Liver (tissue), 9 donors: ENCODE measurements around the gene CACNA1B. TPM values are rescaled to one million over a fixed set of nuclear protein-coding genes. Genes with fewer than 3 reads are reported as not detected.

Experiments used
- DNase-seq: peaks from one replicate; pipeline ENCODE4 v3.0.0-alpha.2; 2017; ENCODE audit warnings: low spot score
- H3K27ac ChIP-seq, 2 donors: one replicate each; pipeline ENCODE4 v1.7.0; 2013; ENCODE audit warnings: inconsistent platforms in 2 of 2, low read length in 2 of 2, control low read depth in 1 of 2, low read depth in 1 of 2, mild to moderate bottlenecking in 1 of 2
- H3K27me3 ChIP-seq, 4 donors: one replicate each; pipeline versions ENCODE4 v1.6.1 to v1.7.0; 2013; ENCODE audit warnings: low read length in 3 of 4, inconsistent platforms in 1 of 4, mild to moderate bottlenecking in 1 of 4, moderate library complexity in 1 of 4; ENCODE audit not compliant: control insufficient read depth in 4 of 4, insufficient read depth in 4 of 4
- H3K36me3 ChIP-seq, 4 donors: one replicate each; pipeline versions ENCODE4 v1.6.1 to v1.7.0; 2013; ENCODE audit warnings: low read length in 3 of 4, mild to moderate bottlenecking in 3 of 4, low read depth in 1 of 4, moderate library complexity in 1 of 4; ENCODE audit not compliant: control insufficient read depth in 4 of 4, insufficient read depth in 3 of 4
- H3K4me1 ChIP-seq, 4 donors: one replicate each; pipeline versions ENCODE4 v1.6.1 to v1.7.0; 2013; ENCODE audit warnings: low read length in 3 of 4, mild to moderate bottlenecking in 3 of 4, moderate library complexity in 1 of 4; ENCODE audit not compliant: control insufficient read depth in 4 of 4, insufficient read depth in 4 of 4
- H3K4me3 ChIP-seq, 3 donors: one replicate each; pipeline versions ENCODE4 v1.6.1 to v1.7.0; 2013; ENCODE audit warnings: low read length in 3 of 3, control low read depth in 1 of 3, low read depth in 1 of 3, mild to moderate bottlenecking in 1 of 3
- H3K9ac ChIP-seq, 2 donors: one replicate each; pipeline ENCODE4 v1.7.0; 2013; ENCODE audit warnings: low read length in 2 of 2, mild to moderate bottlenecking in 2 of 2, moderate library complexity in 2 of 2, control low read depth in 1 of 2, low read depth in 1 of 2
- H3K9me3 ChIP-seq, 4 donors: one replicate each; pipeline versions ENCODE4 v1.6.1 to v1.7.0; 2013; ENCODE audit warnings: low read length in 3 of 4; ENCODE audit not compliant: control insufficient read depth in 4 of 4
- ATF3 ChIP-seq: IDR thresholded peaks from 2 replicates; pipeline ENCODE4 v1.6.1; 2016; ENCODE audit warnings: antibody characterized with exemption
- CTCF ChIP-seq: fragments of 150-350 bp; IDR thresholded peaks from 2 replicates; pipeline ENCODE4 v1.5.1; 2017; ENCODE audit warnings: improper control_type of control experiment, low read depth, low read length; ENCODE audit not compliant: missing input control
- FOXA1 ChIP-seq: IDR thresholded peaks from 2 replicates; pipeline ENCODE4 v1.6.1; 2016; ENCODE audit warnings: antibody characterized with exemption
- FOXA2 ChIP-seq: IDR thresholded peaks from 2 replicates; pipeline ENCODE4 v1.6.1; 2016; ENCODE audit warnings: antibody characterized with exemption
- GABPA ChIP-seq, 2 donors: IDR thresholded peaks in 1 of 2; conservative IDR thresholded peaks in 1 of 2; 2 replicates each; pipeline ENCODE4 v1.6.1; 2016; ENCODE audit warnings: antibody characterized with exemption in 2 of 2, mild to moderate bottlenecking in 1 of 2, moderate library complexity in 1 of 2
- HNF4A ChIP-seq, 2 donors: conservative IDR thresholded peaks; 2 replicates each; pipeline ENCODE4 v1.6.1; 2016; ENCODE audit warnings: antibody characterized with exemption in 2 of 2, mild to moderate bottlenecking in 2 of 2
- HNF4G ChIP-seq: IDR thresholded peaks from 2 replicates; pipeline ENCODE4 v1.6.1; 2016; ENCODE audit warnings: antibody characterized with exemption
- JUND ChIP-seq, 2 donors: IDR thresholded peaks; 2 replicates each; pipeline ENCODE4 v1.6.1; 2016; ENCODE audit warnings: antibody characterized with exemption in 2 of 2
- MAX ChIP-seq: IDR thresholded peaks from 2 replicates; pipeline ENCODE4 v1.6.1; 2016; ENCODE audit warnings: antibody characterized with exemption
- NR2F2 ChIP-seq: IDR thresholded peaks from 2 replicates; pipeline ENCODE4 v1.6.1; 2016; ENCODE audit warnings: antibody characterized with exemption
- RAD21 ChIP-seq, 2 donors: IDR thresholded peaks; 2 replicates each; pipeline ENCODE4 v1.6.1; 2016; ENCODE audit warnings: antibody characterized with exemption in 2 of 2, mild to moderate bottlenecking in 2 of 2
- REST ChIP-seq: IDR thresholded peaks from 2 replicates; pipeline ENCODE4 v1.6.1; 2016; ENCODE audit warnings: antibody characterized with exemption, mild to moderate bottlenecking
- RXRA ChIP-seq, 2 donors: IDR thresholded peaks; 2 replicates each; pipeline ENCODE4 v1.6.1; 2017 to 2018; ENCODE audit warnings: antibody characterized with exemption in 2 of 2, mild to moderate bottlenecking in 1 of 2
- SP1 ChIP-seq: IDR thresholded peaks from 2 replicates; pipeline ENCODE4 v1.6.1; 2018; ENCODE audit warnings: antibody characterized with exemption, mild to moderate bottlenecking
- TAF1 ChIP-seq: conservative IDR thresholded peaks from 2 replicates; pipeline ENCODE4 v1.6.1; 2016; ENCODE audit warnings: antibody characterized with exemption, mild to moderate bottlenecking
- WGBS: extraction: QIAGEN DNeasy Blood & Tissue Kit; methylation state at CpG from one replicate; pipeline ENCODE4 v1.1.7; 2013; 5-methylcytosine and 5-hydroxymethylcytosine counted together
- polyA plus RNA-seq, 2 donors: library from polyadenylated mRNA; stranded (reverse) in 1 of 2; unstranded in 1 of 2; fragments of 200-250 nt in 1 of 2; fragments of >200 nt in 1 of 2; fragmentation: Nextera tagmentation in 1 of 2; extraction: Ambion mirVana in 1 of 2; gene quantifications; one replicate each; pipeline versions ENCODE4 v1.2.1 to v1.2.3, GENCODE V29; 2013 to 2015
- total RNA-seq, 2 donors: library from RNA; depleted of rRNA; stranded (reverse); fragments of >200 nt; gene quantifications; one replicate each; pipeline ENCODE4 v1.2.3, GENCODE V29; 2014
- donor health status: healthy.
- donor health status: healthy.
- donor health status: healthy.
- donor health status: healthy.
- donor health status: healthy.

CACNA1B gene
- total and polyA plus RNA-seq, 4 donors: under 0.01 to 0.05 TPM; not detected in 2

- Histone ChIP-seq H3K27me3 (no peaks in the 10 kb centered on the region), H3K27ac (no peak overlapping the region), H3K4me3 (no peak overlapping the region), H3K4me1 (no peaks in the 10 kb centered on the region), H3K9ac (no peak overlapping the region), H3K9me3 (no peaks in the 10 kb centered on the region), H3K36me3 (no peaks in the 10 kb centered on the region)
- TF ChIP-seq TAF1 (no peak), RAD21 (IDR thresholded peaks at IDR 0.05) (no peak), RXRA (IDR thresholded peaks at IDR 0.05) (no peak), CTCF (no peak), HNF4G (no peak), FOXA1 (no peak), REST (no peak), SP1 (no peak), FOXA2 (no peak), ATF3 (no peak), GABPA (IDR thresholded peaks at IDR 0.05 in 1 of 2, conservative IDR thresholded peaks at IDR 0.05 in 1 of 2) (no peak), HNF4A (conservative IDR thresholded peaks at IDR 0.05) (no peak), MAX (no peak), JUND (IDR thresholded peaks at IDR 0.05) (no peak)
- WGBS: 55% methylated on average over 5 of the region's 5 CpGs
- DNase-seq: no peak
Measured at GRCh38 chr9:137913771-137914767, 36.5 kb downstream of the CACNA1B start.

- no peak for TF ChIP-seq FOXA1
- no peak for TF ChIP-seq NR2F2
- TF ChIP-seq FOXA2: no peak
- Histone ChIP-seq H3K27me3 (no peaks in the 10 kb centered on the region), H3K9ac (no peak overlapping the region), H3K9me3 (no peaks in the 10 kb centered on the region), H3K36me3 (no peaks in the 10 kb centered on the region), H3K4me1 (no peaks in the 10 kb centered on the region), H3K27ac (no peak overlapping the region), H3K4me3 (no peak overlapping the region)
- 86% methylated on average over 11 of the region's 11 CpGs for WGBS
- no peak for DNase-seq
Measured at GRCh38 chr9:137916540-137916939, 39.0 kb downstream of the CACNA1B start.
